CD4-positive, alpha-beta memory T cell (primary cell): Measurements from ENCODE around the gene BTBD10. TPM values are rescaled to one million over a fixed set of nuclear protein-coding genes. Genes with fewer than 3 reads are reported as not detected.
A peak's percentile ranks its signal among the peaks of the same experiment; 100 is the strongest.
"Not testable (repeated sequence)": the region's sequence is repeated elsewhere in the genome, so short reads cannot be mapped to it uniquely, and the experiment has no call there.

Experiments
- CTCF ChIA-PET: fragments of 350-600 bp; sonication (Branson Sonifier 250); formaldehyde crosslinking; loops from one replicate; lab custom pipeline; 2021; ENCODE audit warnings: inconsistent platforms; ENCODE audit not compliant: partially characterized antibody; lab: Charles Lee
- POLR2A ChIA-PET: fragments of 350-600 bp; sonication (Branson Sonifier 250); formaldehyde crosslinking; loops from one replicate; lab custom pipeline; 2021; ENCODE audit not compliant: partially characterized antibody; lab: Charles Lee
- DNase-seq, 5 donors: peaks; one replicate each; pipeline versions ENCODE4 v3.0.0 to v3.0.0-alpha.2; 2020 to 2022; ENCODE audit warnings: mixed read lengths in 1 of 5
- H3K27ac ChIP-seq: one replicate; pipeline ENCODE4 v1.7.0; 2013; ENCODE audit warnings: low read depth, low read length
- H3K27me3 ChIP-seq: 2 replicates; pipeline ENCODE4 v1.7.0; 2013; ENCODE audit warnings: mild to moderate bottlenecking, low read length, moderate library complexity; ENCODE audit not compliant: insufficient read depth
- H3K36me3 ChIP-seq: 2 replicates; pipeline ENCODE4 v1.7.0; 2013; ENCODE audit warnings: mild to moderate bottlenecking, low read length, moderate library complexity; ENCODE audit not compliant: insufficient read depth
- H3K4me1 ChIP-seq: 2 replicates; pipeline ENCODE4 v1.7.0; 2013; ENCODE audit warnings: mild to moderate bottlenecking, low read length, moderate library complexity; ENCODE audit not compliant: insufficient read depth
- H3K4me3 ChIP-seq, 2 donors: one replicate each; pipeline ENCODE4 v1.7.0; 2013; ENCODE audit warnings: low read length in 2 of 2, mild to moderate bottlenecking in 1 of 2
- H3K9me3 ChIP-seq, 2 donors: one replicate each; pipeline ENCODE4 v1.7.0; 2013; ENCODE audit warnings: low read length in 2 of 2, control low read depth in 1 of 2; ENCODE audit not compliant: control insufficient read depth in 1 of 2
- H3K27ac Mint-ChIP-seq, 7 donors: one replicate each; pipeline ENCODE4 v1.8.0; 2020 to 2021; ENCODE audit warnings: mixed read lengths in 7 of 7, mild to moderate bottlenecking in 6 of 7, inconsistent platforms in 3 of 7, moderate library complexity in 3 of 7
- H3K27me3 Mint-ChIP-seq, 2 donors: one replicate each; pipeline ENCODE4 v1.8.0; 2020 to 2021; ENCODE audit warnings: mixed read lengths in 2 of 2
- H3K36me3 Mint-ChIP-seq, 2 donors: one replicate each; pipeline ENCODE4 v1.8.0; 2020 to 2021; ENCODE audit warnings: mixed read lengths in 2 of 2, inconsistent platforms in 1 of 2, mild to moderate bottlenecking in 1 of 2
- H3K4me1 Mint-ChIP-seq, 4 donors: one replicate each; pipeline ENCODE4 v1.8.0; 2020 to 2021; ENCODE audit warnings: mixed read lengths in 4 of 4, mild to moderate bottlenecking in 1 of 4
- H3K4me3 Mint-ChIP-seq, 8 donors: one replicate each; pipeline ENCODE4 v1.8.0; 2020 to 2021; ENCODE audit warnings: mixed read lengths in 8 of 8, mild to moderate bottlenecking in 7 of 8, moderate library complexity in 6 of 8, inconsistent platforms in 3 of 8
- H3K9me3 Mint-ChIP-seq, 8 donors: one replicate each; pipeline ENCODE4 v1.8.0; 2020 to 2021; ENCODE audit warnings: mixed read lengths in 8 of 8, mild to moderate bottlenecking in 5 of 8, inconsistent platforms in 3 of 8, moderate library complexity in 1 of 8
- intact Hi-C: fragments of 100-400 bp; cut with micrococcal nuclease; formaldehyde crosslinking; loops from one replicate; pipeline ENCODE4 v1.15.1; 2023
- polyA plus RNA-seq, 2 donors: library from polyadenylated mRNA; unstranded; fragments of 300-500 nt; fragmentation: Illumina TruSeq; gene quantifications; one replicate each; pipeline ENCODE4 v1.2.3, GENCODE V29; 2021
- total RNA-seq, 2 experiments: library from RNA; stranded (reverse); gene quantifications; one replicate each; pipeline ENCODE4 v1.2.3, GENCODE V29; 2021

Gene BTBD10
- total and polyA plus RNA-seq, 4 experiments from 2014 or later, result 11.5 to 22.6 (median 18.0) TPM

- H3K4me1 ChIP-seq, result no peaks in the 10 kb centered on the region
- no peaks in the 10 kb centered on the region for H3K27me3 ChIP-seq
- ChIA-PET POLR2A (no interaction called here), CTCF (no interaction called here)
- H3K4me1 Mint-ChIP-seq, result peaks cover 38 to 53% (median 51%) of the 10 kb centered on the region in 4 donors
- no peak overlapping the region for H3K27ac ChIP-seq
- intact Hi-C loops, result no loop called here
- no peak for DNase-seq
- H3K36me3 ChIP-seq, result no peaks in the 10 kb centered on the region
- H3K4me3 ChIP-seq, result no peak overlapping the region
- H3K27ac Mint-ChIP-seq, result no peak overlapping the region
- peaks cover 29 to 36% of the 10 kb centered on the region in 2 donors for H3K36me3 Mint-ChIP-seq
- peaks cover 0 to 13% (median 9%) of the 10 kb centered on the region in 8 donors for H3K9me3 Mint-ChIP-seq
- no peak overlapping the region for H3K4me3 Mint-ChIP-seq
- peaks cover 0 to 3% of the 10 kb centered on the region in 2 donors for H3K9me3 ChIP-seq
- no peaks in the 10 kb centered on the region for H3K27me3 Mint-ChIP-seq
Measured at GRCh38 chr11:13448876-13449275, 14.1 kb downstream of the BTBD10 start.

- H3K27me3 Mint-ChIP-seq, result no peaks in the 10 kb centered on the region
- no peak overlapping the region for H3K4me3 ChIP-seq
- H3K4me1 Mint-ChIP-seq, result peaks cover 38 to 58% (median 51%) of the 10 kb centered on the region in 4 donors
- H3K9me3 ChIP-seq, result peaks cover 0 to 3% of the 10 kb centered on the region in 2 donors
- H3K27ac ChIP-seq, result no peak overlapping the region
- H3K36me3 ChIP-seq, result no peaks in the 10 kb centered on the region
- H3K27ac Mint-ChIP-seq, result no peak overlapping the region
- peaks cover 25 to 26% of the 10 kb centered on the region in 2 donors for H3K36me3 Mint-ChIP-seq
- H3K4me1 ChIP-seq, result no peaks in the 10 kb centered on the region
- CTCF ChIA-PET, result no interaction called here
- POLR2A ChIA-PET, result no interaction called here
- no peak overlapping the region for H3K4me3 Mint-ChIP-seq
- peaks cover 0 to 13% (median 6%) of the 10 kb centered on the region in 8 donors for H3K9me3 Mint-ChIP-seq
- H3K27me3 ChIP-seq, result no peaks in the 10 kb centered on the region
- intact Hi-C loops, result no loop called here
- DNase-seq, result no peak
Measured at GRCh38 chr11:13446444-13446843, 16.6 kb downstream of the BTBD10 start.

DNA sequence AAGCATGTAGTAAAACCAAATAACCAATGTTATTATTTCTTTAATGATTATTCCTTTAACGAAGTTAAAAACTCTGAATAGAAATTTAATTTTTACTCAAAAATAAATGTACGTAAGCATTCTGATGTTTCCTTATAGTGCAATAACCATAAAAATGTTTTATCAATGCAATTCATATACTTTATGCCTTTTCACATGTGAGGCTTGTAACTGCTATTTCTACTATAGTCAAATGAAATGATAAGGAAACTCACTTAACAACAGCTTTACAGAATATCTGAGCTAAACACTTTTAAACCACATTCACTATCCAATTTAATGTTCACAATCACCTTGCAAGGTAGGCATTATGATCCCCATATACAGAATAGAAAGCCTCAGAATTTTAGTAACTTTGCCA is 17.4 kb downstream of the BTBD10 start:
- peaks cover 32 to 56% (median 47%) of the 10 kb centered on the region in 4 donors for H3K4me1 Mint-ChIP-seq
- ChIA-PET CTCF (no interaction called here), POLR2A (no interaction called here)
- Histone ChIP-seq H3K4me1 (peaks cover 1% of the 10 kb centered on the region), H3K4me3 (no peak overlapping the region), H3K27ac (no peak overlapping the region), H3K36me3 (no peaks in the 10 kb centered on the region), H3K9me3 (no peaks in the 10 kb centered on the region), H3K27me3 (no peaks in the 10 kb centered on the region)
- DNase-seq, result no peak
- H3K4me3 Mint-ChIP-seq, result no peak overlapping the region
- H3K36me3 Mint-ChIP-seq, result peaks cover 17 to 18% of the 10 kb centered on the region in 2 donors
- H3K27me3 Mint-ChIP-seq, result no peaks in the 10 kb centered on the region
- no peak overlapping the region for H3K27ac Mint-ChIP-seq
- peaks cover 0 to 6% (median 2%) of the 10 kb centered on the region in 8 donors for H3K9me3 Mint-ChIP-seq
- intact Hi-C loops, result no loop called here

- Histone ChIP-seq H3K36me3 (no peaks in the 10 kb centered on the region), H3K9me3 (no peaks in the 10 kb centered on the region), H3K27ac (no peak overlapping the region), H3K27me3 (no peaks in the 10 kb centered on the region), H3K4me3 (no peak overlapping the region), H3K4me1 (peaks cover 8% of the 10 kb centered on the region)
- H3K27me3 Mint-ChIP-seq, result no peaks in the 10 kb centered on the region
- CTCF ChIA-PET, result interaction anchor here (1.1 kb wide), 1 partner anchor 54 kb away, joined by 3 read pairs; no protein-coding TSS in a partner anchor
- peaks cover 0 to 2% (median 0%) of the 10 kb centered on the region in 8 donors for H3K9me3 Mint-ChIP-seq
- POLR2A ChIA-PET, result no interaction called here
- peaks cover 16 to 63% (median 43%) of the 10 kb centered on the region in 4 donors for H3K4me1 Mint-ChIP-seq
- DNase-seq, result no peak
- peaks cover 11 to 14% of the 10 kb centered on the region in 2 donors for H3K36me3 Mint-ChIP-seq
- H3K27ac Mint-ChIP-seq, result peak overlapping the region in 1 of 7 donors; percentile 61
- no peak overlapping the region for H3K4me3 Mint-ChIP-seq
- intact Hi-C loops, result no loop called here
Measured at GRCh38 chr11:13440100-13440855, 22.7 kb downstream of the BTBD10 start.

- Mint-ChIP-seq H3K27ac (no peak overlapping the region), H3K9me3 (peaks cover 0 to 2% (median 0%) of the 10 kb centered on the region in 8 donors), H3K4me3 (no peak overlapping the region), H3K27me3 (no peaks in the 10 kb centered on the region), H3K36me3 (peaks cover 11 to 14% of the 10 kb centered on the region in 2 donors), H3K4me1 (peaks cover 22 to 62% (median 46%) of the 10 kb centered on the region in 4 donors)
- POLR2A ChIA-PET, result no interaction called here
- no peak for DNase-seq
- intact Hi-C loops, result no loop called here
- Histone ChIP-seq H3K9me3 (no peaks in the 10 kb centered on the region), H3K27me3 (no peaks in the 10 kb centered on the region), H3K27ac (no peak overlapping the region), H3K4me1 (peaks cover 13% of the 10 kb centered on the region), H3K4me3 (no peak overlapping the region), H3K36me3 (no peaks in the 10 kb centered on the region)
- CTCF ChIA-PET, result no interaction called here
Measured at GRCh38 chr11:13438291-13438690, 24.7 kb downstream of the BTBD10 start.

- H3K9me3 Mint-ChIP-seq, H3K27me3 ChIP-seq, H3K4me3 ChIP-seq, H3K9me3 ChIP-seq, H3K4me3 Mint-ChIP-seq, H3K27me3 Mint-ChIP-seq, POLR2A ChIA-PET, H3K36me3 ChIP-seq, H3K27ac ChIP-seq, H3K27ac Mint-ChIP-seq, DNase-seq, intact Hi-C loops: not testable (repeated sequence)
- Mint-ChIP-seq H3K4me1 (peaks cover 20 to 57% (median 42%) of the 10 kb centered on the region in 4 donors), H3K36me3 (peaks cover 10 to 14% of the 10 kb centered on the region in 2 donors)
- CTCF ChIA-PET, result interaction anchor here (0.8 to 1.7 kb wide), 3 partner anchors 29 to 101 kb away, joined by 3 read pairs; no protein-coding TSS in a partner anchor
- peaks cover 13% of the 10 kb centered on the region for H3K4me1 ChIP-seq
Measured at GRCh38 chr11:13436836-13437235, 26.2 kb downstream of the BTBD10 start.

GRCh38 chr11:13434247-13435205 is 28.5 kb downstream of the BTBD10 start:
- Histone ChIP-seq H3K4me1 (peaks cover 6% of the 10 kb centered on the region), H3K27ac (no peak overlapping the region), H3K9me3 (no peaks in the 10 kb centered on the region), H3K27me3 (no peaks in the 10 kb centered on the region), H3K36me3 (no peaks in the 10 kb centered on the region), H3K4me3 (no peak overlapping the region)
- ChIA-PET POLR2A (no interaction called here), CTCF (no interaction called here)
- peaks cover 15 to 31% of the 10 kb centered on the region in 2 donors for H3K36me3 Mint-ChIP-seq
- H3K4me1 Mint-ChIP-seq, result peaks cover 17 to 51% (median 38%) of the 10 kb centered on the region in 4 donors
- peak overlapping the region in 2 of 8 donors; percentile 3 to 17 for H3K4me3 Mint-ChIP-seq
- H3K27ac Mint-ChIP-seq, result peak overlapping the region in 2 of 7 donors; percentile 13 to 82
- intact Hi-C loops, result no loop called here
- H3K27me3 Mint-ChIP-seq, result no peaks in the 10 kb centered on the region
- DNase-seq, result no peak
- H3K9me3 Mint-ChIP-seq, result peaks cover 0 to 8% (median under 1%) of the 10 kb centered on the region in 8 donors
